HL-60 (cell line): Measurements from ENCODE around the gene KLHL30.

Experiments used
- DNase-seq, 2 experiments: peaks; one replicate each; pipeline ENCODE4 v3.0.0-alpha.2; 2010 to 2020; ENCODE audit warnings: low read depth in 1 of 2, low spot score in 1 of 2
- H3K27ac ChIP-seq: fragments of 250-450 bp; sonication (Bioruptor Pico); replicated peaks from 2 replicates; pipeline ENCODE4 v1.5.1; 2020; ENCODE audit warnings: mild to moderate bottlenecking, moderate library complexity
- H3K27me3 ChIP-seq: fragments of 250-450 bp; sonication (Bioruptor Pico); 2 replicates; pipeline ENCODE4 v1.5.1; 2021; ENCODE audit warnings: mild to moderate bottlenecking, moderate library complexity; ENCODE audit not compliant: insufficient read depth, poor library complexity, severe bottlenecking
- H3K4me3 ChIP-seq: replicated peaks from 2 replicates; pipeline ENCODE4 v1.5.1; 2011; ENCODE audit warnings: mild to moderate bottlenecking, control low read depth, low read length; ENCODE audit not compliant: insufficient read depth
- GABPA ChIP-seq: IDR thresholded peaks from 2 replicates; pipeline ENCODE4 v1.6.1; 2012; ENCODE audit warnings: low read depth
- POLR2AphosphoS5 ChIP-seq: IDR thresholded peaks from 2 replicates; pipeline ENCODE4 v1.6.1; 2012; ENCODE audit warnings: low read depth
- SPI1 ChIP-seq: IDR thresholded peaks from 2 replicates; pipeline ENCODE4 v1.6.1; 2012; ENCODE audit warnings: low read depth, mild to moderate bottlenecking, borderline replicate concordance
- TF ChIP-seq, protein P1 (sequence below): IDR thresholded peaks from one replicate; pipeline ENCODE4 v1.5.1; 2011; ENCODE audit warnings: low read length, control low read depth, inconsistent platforms; ENCODE audit not compliant: insufficient read depth
- TF ChIP-seq, protein P2 (sequence below): IDR thresholded peaks from 2 replicates; pipeline ENCODE4 v1.6.1; 2012; ENCODE audit warnings: low read depth; ENCODE audit not compliant: insufficient replicate concordance

KLHL30 gene

DNA sequence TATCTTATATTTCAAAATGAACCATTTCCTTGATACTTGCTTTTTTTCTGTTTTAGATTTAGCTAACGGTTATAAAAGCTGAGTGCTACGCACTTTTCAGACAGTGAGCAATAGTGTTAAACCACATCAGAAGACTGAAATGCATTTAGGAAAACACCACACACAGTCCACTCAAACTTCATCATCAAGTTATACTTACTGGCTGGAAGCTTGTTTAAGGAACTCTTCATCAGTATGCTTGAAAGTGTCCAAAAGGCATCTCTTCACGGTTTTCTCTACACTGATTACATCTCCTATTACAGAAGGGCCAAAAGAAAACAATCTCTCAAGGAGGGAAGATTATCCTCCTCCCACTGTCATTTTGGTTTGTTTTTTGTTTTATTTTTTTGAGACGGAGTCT is 45.4 kb downstream of the KLHL30 start:
- H3K4me3 ChIP-seq, result no peak overlapping the region
- DNase-seq, result no peak
- TF ChIP-seq, protein P1, sequence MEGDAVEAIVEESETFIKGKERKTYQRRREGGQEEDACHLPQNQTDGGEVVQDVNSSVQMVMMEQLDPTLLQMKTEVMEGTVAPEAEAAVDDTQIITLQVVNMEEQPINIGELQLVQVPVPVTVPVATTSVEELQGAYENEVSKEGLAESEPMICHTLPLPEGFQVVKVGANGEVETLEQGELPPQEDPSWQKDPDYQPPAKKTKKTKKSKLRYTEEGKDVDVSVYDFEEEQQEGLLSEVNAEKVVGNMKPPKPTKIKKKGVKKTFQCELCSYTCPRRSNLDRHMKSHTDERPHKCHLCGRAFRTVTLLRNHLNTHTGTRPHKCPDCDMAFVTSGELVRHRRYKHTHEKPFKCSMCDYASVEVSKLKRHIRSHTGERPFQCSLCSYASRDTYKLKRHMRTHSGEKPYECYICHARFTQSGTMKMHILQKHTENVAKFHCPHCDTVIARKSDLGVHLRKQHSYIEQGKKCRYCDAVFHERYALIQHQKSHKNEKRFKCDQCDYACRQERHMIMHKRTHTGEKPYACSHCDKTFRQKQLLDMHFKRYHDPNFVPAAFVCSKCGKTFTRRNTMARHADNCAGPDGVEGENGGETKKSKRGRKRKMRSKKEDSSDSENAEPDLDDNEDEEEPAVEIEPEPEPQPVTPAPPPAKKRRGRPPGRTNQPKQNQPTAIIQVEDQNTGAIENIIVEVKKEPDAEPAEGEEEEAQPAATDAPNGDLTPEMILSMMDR, result no peak
- TF ChIP-seq SPI1, result no peak
- no peak for TF ChIP-seq POLR2AphosphoS5
- no peak for TF ChIP-seq GABPA
- TF ChIP-seq, protein P2, sequence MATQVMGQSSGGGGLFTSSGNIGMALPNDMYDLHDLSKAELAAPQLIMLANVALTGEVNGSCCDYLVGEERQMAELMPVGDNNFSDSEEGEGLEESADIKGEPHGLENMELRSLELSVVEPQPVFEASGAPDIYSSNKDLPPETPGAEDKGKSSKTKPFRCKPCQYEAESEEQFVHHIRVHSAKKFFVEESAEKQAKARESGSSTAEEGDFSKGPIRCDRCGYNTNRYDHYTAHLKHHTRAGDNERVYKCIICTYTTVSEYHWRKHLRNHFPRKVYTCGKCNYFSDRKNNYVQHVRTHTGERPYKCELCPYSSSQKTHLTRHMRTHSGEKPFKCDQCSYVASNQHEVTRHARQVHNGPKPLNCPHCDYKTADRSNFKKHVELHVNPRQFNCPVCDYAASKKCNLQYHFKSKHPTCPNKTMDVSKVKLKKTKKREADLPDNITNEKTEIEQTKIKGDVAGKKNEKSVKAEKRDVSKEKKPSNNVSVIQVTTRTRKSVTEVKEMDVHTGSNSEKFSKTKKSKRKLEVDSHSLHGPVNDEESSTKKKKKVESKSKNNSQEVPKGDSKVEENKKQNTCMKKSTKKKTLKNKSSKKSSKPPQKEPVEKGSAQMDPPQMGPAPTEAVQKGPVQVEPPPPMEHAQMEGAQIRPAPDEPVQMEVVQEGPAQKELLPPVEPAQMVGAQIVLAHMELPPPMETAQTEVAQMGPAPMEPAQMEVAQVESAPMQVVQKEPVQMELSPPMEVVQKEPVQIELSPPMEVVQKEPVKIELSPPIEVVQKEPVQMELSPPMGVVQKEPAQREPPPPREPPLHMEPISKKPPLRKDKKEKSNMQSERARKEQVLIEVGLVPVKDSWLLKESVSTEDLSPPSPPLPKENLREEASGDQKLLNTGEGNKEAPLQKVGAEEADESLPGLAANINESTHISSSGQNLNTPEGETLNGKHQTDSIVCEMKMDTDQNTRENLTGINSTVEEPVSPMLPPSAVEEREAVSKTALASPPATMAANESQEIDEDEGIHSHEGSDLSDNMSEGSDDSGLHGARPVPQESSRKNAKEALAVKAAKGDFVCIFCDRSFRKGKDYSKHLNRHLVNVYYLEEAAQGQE, result no peak
- no peaks in the 10 kb centered on the region for H3K27me3 ChIP-seq
- H3K27ac ChIP-seq, result no peak overlapping the region

DNA sequence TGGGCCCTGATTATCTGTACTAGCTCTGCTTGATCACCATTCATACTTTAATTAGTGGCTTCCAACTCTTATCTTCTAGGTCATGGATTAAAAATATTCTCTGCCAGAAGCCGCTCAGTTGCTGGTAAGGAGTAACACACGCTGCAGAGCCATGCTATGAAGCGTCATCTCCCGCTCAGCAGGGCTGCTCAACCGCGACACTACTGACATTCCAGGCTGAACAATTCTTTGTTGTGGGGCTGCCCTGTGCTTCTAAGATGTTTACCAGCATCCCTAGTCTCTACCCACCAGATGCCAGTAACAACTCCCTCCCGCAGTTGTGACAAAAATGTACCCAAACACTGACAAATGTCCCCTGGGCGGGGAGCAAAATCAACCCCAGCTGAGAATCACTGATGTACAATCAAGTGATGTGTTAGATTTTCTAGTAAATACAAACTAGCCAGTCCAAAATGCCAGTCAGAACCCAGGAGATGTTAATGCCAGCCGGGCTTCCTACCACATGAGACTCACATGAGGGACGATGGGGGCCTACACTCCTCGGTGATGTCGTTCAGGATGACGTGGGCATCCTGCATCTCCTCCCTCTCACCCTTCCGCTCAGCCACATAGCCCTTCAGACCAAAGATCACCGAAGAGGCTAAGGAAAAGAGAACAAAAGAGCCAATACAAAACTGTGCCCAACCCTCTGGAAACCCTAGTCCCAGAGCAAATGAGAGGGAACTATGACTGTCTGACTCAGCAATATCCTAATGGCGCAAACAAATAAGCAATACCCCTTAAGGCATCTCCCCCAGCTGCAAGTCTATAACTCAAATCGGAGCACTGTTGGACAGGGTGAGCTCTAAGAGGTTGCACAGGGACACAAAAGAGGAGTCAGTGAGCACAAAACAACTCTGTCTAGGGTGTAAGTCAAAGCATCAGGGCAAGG is 49.4 kb downstream of the KLHL30 start:
- no peak overlapping the region for H3K27ac ChIP-seq
- TF ChIP-seq GABPA, result no peak
- no peak for TF ChIP-seq SPI1
- TF ChIP-seq POLR2AphosphoS5, result no peak
- TF ChIP-seq, protein P2, result no peak
- TF ChIP-seq, protein P1, result no peak
- no peak overlapping the region for H3K4me3 ChIP-seq
- H3K27me3 ChIP-seq, result no peaks in the 10 kb centered on the region
- no peak for DNase-seq

DNA sequence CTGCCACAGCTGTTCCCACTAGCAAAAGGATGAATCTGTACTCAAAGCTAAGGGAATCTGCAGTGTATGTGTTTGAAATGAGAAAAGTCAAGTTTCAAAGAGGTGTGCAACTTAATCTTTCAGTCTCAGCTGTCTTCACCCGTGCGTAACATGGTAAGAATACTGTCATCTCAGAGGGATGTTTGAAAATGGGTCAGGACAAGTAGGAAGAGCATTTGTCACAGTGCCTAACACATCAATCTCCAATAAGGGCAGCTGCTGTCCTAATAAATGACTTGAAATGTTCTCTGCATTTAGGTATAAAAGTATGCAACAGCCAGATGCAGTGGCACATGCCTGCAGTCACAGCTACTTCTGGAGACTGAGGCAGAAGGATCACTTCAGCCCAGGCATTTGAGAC is 52.0 kb downstream of the KLHL30 start:
- no peak overlapping the region for H3K4me3 ChIP-seq
- H3K27ac ChIP-seq, result no peak overlapping the region
- TF ChIP-seq, protein P1, result no peak
- TF ChIP-seq POLR2AphosphoS5 (no peak), SPI1 (no peak), GABPA (no peak)
- TF ChIP-seq, protein P2, result no peak
- no peak for DNase-seq
- no peaks in the 10 kb centered on the region for H3K27me3 ChIP-seq
